Muscle layer of duodenum (tissue), 2 donors: Measurements from ENCODE around the gene NLK.
"Not testable (repeated sequence)": the region's sequence is repeated elsewhere in the genome, so short reads cannot be mapped to it uniquely, and the experiment has no call there.

Source experiments
- H3K27ac ChIP-seq: one replicate; pipeline ENCODE4 v1.7.0; 2013; ENCODE audit warnings: mild to moderate bottlenecking, low read length
- H3K27me3 ChIP-seq: one replicate; pipeline ENCODE4 v1.7.0; 2013; ENCODE audit warnings: low read depth, mild to moderate bottlenecking, control low read depth, low read length
- H3K36me3 ChIP-seq, 2 donors: one replicate each; pipeline ENCODE4 v1.7.0; 2013; ENCODE audit warnings: low read length in 2 of 2, control low read depth in 1 of 2, mild to moderate bottlenecking in 1 of 2; ENCODE audit not compliant: insufficient read depth in 2 of 2, control insufficient read depth in 1 of 2
- H3K4me1 ChIP-seq, 2 donors: one replicate each; pipeline ENCODE4 v1.7.0; 2013; ENCODE audit warnings: low read length in 2 of 2, mild to moderate bottlenecking in 2 of 2, control low read depth in 1 of 2, moderate library complexity in 1 of 2; ENCODE audit not compliant: insufficient read depth in 2 of 2, control insufficient read depth in 1 of 2
- H3K4me3 ChIP-seq, 2 donors: one replicate each; pipeline ENCODE4 v1.7.0; 2013; ENCODE audit warnings: low read length in 2 of 2, low read depth in 1 of 2, mild to moderate bottlenecking in 1 of 2
- H3K9me3 ChIP-seq, 2 donors: one replicate each; pipeline ENCODE4 v1.7.0; 2013; ENCODE audit warnings: low read length in 2 of 2, control low read depth in 1 of 2, mild to moderate bottlenecking in 1 of 2; ENCODE audit not compliant: control insufficient read depth in 1 of 2
- donor health status: healthy.

Gene NLK

DNA sequence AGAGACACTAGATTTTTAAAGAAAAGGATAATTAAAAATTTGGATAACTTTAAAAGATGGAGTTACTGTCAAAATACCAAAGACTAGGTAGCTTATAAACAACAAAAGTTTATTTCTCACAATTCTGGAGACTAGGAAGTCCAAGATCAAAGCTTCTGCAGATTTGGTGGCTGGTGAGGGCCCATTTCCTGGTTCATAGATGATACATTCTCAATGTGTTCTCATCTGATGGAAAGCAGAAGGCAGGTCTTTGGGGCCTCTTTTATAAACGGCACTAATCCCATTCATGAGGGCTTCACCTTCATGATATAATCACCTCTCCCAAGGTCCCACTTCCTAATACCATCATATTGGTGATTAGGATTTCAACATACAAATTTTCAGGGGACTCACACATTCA, 33.7 kb downstream of the NLK start:
- Histone ChIP-seq H3K4me3 (no peak overlapping the region), H3K4me1 (peaks cover 0 to 3% of the 10 kb centered on the region in 2 donors), H3K9me3 (peaks cover under 1 to 7% of the 10 kb centered on the region in 2 donors), H3K36me3 (peaks cover 0 to 5% of the 10 kb centered on the region in 2 donors), H3K27me3 (no peaks in the 10 kb centered on the region), H3K27ac (no peak overlapping the region)

DNA sequence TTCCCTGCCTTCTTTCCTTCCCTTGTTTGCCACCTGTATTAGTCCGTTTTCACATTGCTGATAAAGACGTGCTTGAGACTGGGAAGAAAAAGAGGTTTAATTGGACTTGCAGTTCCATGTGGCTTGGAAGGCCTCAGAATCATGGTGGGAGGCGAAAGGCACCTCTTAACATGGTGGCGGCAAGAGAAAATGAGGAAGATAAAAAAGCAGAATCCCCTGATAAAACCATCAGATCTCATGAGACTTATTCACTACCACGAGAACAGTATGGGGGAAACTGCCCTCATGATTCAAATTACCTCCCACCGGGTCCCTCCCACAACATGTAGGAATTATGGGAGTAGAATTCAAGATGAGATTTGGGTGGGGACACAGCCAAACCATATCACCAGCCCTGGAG, 34.7 kb downstream of the NLK start:
- H3K27ac ChIP-seq, H3K36me3 ChIP-seq, H3K4me1 ChIP-seq, H3K9me3 ChIP-seq, H3K27me3 ChIP-seq, H3K4me3 ChIP-seq: not testable (repeated sequence)

DNA sequence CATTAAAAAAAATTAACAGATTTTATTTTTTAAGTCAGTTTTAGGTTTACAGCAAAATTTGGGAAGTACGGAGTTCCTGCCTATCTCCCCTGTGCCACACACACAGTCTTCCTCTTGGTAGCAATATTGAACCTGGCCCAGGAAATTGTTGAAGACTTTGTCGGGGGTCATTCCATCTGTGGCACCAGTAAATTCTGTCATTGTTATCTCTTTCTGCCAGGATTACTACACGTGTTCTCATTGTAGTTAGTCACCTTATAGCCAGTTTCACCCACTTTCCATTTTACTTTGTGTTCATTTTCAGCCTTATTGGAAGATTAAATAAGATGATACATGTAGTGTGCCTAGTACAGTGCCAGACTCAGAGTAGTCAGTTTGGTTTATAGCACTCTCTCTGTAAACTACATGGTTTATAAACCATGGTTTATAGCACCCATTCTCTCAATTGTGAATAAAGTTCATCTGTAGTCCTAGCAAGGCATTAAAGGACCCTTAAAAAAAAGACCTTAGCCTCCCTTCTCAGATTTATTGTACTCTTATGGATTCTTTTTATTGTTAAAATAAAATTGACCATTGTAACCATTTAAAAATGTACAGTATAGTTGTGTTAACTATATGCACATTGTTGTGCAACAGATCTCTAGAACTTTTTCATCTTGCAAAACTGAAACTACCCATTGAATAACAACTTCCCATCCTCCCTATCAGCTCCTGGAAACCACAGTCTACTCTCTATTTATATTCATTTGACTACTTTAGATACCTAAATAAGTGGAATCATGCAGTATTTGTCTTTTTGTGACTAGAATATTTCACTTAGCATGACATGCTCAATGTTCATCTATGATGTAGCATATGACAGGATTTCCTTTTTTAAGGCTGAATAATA, 36.1 kb downstream of the NLK start:
- Histone ChIP-seq H3K4me1 (peaks cover 0 to 20% of the 10 kb centered on the region in 2 donors), H3K27me3 (no peaks in the 10 kb centered on the region), H3K27ac (no peak overlapping the region), H3K4me3 (no peak overlapping the region), H3K9me3 (no peaks in the 10 kb centered on the region), H3K36me3 (no peaks in the 10 kb centered on the region)

DNA sequence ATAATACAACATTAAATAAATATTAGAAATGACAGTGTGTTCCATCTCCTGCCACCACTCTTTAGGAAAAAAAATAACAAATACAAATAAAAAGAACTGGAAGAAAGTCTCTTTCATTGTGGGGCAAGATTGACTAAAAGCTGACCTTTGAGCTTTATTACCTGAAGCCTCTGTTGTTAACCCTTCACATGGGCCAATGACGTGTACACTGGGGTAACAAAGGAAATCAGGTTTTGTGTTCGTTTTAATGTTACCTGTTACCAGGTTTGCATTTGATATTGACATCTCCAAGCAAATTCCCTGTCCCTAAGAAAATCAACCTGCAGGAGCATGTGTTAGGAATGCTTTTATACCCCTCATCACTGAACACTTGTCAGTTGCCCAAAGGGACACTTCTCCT, 39.0 kb downstream of the NLK start:
- Histone ChIP-seq H3K27ac (no peak overlapping the region), H3K9me3 (no peaks in the 10 kb centered on the region), H3K27me3 (no peaks in the 10 kb centered on the region), H3K36me3 (no peaks in the 10 kb centered on the region), H3K4me1 (peaks cover 0 to 17% of the 10 kb centered on the region in 2 donors), H3K4me3 (no peak overlapping the region)

DNA sequence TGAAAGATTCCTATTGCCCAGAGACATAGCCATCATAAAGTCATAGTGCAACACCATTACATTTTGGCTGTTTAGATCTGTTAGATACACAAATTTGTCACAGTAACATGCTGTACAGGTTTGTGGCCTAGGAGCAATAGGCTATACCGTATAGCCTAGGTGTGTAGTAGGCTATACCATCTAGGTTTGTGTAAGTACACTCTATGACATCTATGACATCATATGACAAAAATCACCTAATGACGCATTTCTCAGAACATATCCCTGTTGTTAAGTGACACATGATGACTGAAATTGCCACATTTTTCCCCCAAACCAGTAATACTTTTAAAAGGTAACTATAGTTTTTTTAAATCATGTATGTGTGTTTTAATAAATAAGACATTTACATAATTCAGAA, 43.3 kb downstream of the NLK start:
- peaks cover 0 to 17% of the 10 kb centered on the region in 2 donors for H3K4me1 ChIP-seq
- H3K4me3 ChIP-seq, result no peak overlapping the region
- H3K27me3 ChIP-seq, result no peaks in the 10 kb centered on the region
- no peaks in the 10 kb centered on the region for H3K9me3 ChIP-seq
- no peak overlapping the region for H3K27ac ChIP-seq
- H3K36me3 ChIP-seq, result no peaks in the 10 kb centered on the region

DNA sequence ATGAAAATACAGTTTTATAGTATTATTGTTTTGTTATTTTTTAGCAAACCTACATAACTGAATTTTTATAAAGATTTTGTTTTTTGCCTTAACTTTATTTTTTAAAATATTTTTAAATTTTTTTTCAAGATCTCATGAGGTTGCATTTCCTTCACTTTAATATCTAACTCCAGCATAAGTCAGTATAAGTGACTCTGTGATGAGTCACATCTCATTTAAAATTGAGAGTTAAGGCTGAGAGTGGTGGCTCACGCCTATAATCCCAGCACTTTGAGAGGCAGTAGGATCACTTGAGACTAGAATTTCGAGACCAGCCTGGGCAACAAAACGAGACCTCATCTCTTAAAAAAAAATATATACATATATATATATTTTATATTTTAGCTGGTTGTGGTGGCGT, 44.0 kb downstream of the NLK start:
- peaks cover 0 to 17% of the 10 kb centered on the region in 2 donors for H3K4me1 ChIP-seq
- H3K4me3 ChIP-seq, result no peak overlapping the region
- H3K36me3 ChIP-seq, result no peaks in the 10 kb centered on the region
- no peak overlapping the region for H3K27ac ChIP-seq
- no peaks in the 10 kb centered on the region for H3K27me3 ChIP-seq
- no peaks in the 10 kb centered on the region for H3K9me3 ChIP-seq

DNA sequence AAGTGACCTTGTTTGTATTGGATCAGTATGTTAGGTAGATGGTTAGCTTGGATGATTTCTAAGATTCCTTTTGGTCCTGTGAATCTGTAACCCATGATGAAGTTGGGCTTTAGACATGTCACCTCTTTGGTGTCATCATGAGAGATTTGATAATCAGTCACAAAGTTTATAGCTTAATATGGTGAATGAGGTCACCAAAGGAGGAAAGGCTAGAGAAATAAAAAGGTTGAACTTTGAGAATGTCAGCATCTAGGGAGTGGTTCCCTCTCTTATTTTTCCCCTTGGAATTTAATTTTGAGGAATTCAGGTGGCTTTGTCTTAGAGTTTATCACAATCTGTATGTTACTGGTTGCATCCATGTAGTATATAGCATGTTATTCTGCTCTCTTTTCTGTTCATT, 45.3 kb downstream of the NLK start:
- Histone ChIP-seq H3K4me1 (peaks cover 0 to 6% of the 10 kb centered on the region in 2 donors), H3K9me3 (no peaks in the 10 kb centered on the region), H3K27ac (no peak overlapping the region), H3K4me3 (no peak overlapping the region), H3K36me3 (no peaks in the 10 kb centered on the region), H3K27me3 (no peaks in the 10 kb centered on the region)

DNA sequence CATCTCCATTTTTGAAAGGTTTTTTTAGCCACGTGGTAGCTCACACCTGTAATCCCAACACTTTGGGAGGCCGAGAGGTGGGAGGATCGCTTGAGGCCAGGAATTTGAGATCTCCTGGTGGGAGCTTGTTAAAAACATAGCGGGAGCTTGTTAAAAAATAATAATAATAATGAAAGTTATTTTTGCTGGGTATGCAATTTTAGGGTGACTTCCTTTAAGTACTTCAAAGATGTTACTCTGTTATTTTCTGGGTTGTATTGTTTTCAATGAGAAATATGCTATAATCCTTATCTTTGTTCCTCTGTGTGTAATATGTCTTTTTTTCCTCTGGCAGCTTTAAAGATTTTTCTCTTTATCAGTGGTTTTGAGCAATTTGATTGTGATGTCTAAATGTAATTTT, 48.1 kb downstream of the NLK start:
- Histone ChIP-seq H3K27me3 (no peaks in the 10 kb centered on the region), H3K9me3 (no peaks in the 10 kb centered on the region), H3K36me3 (no peaks in the 10 kb centered on the region), H3K4me3 (no peak overlapping the region), H3K27ac (no peak overlapping the region), H3K4me1 (no peaks in the 10 kb centered on the region)

DNA sequence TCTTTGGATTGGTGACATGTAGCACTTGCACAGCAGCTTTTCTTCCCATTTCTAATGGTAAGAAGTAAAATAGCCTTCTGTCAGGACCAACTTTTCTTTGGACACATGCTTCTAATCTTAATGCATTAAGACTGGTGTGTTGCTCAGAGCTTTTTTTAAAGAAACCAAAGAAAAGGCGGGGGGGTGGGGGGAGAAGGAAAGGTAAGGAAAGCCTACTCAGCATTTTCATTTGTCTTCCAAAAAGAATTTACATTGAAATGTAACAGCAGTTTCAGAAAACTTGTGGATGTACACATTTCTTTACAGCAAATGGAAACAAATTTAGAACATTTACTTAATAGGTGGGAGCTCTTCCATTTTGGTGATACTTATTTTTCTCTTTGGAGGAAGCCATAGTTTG, 49.6 kb downstream of the NLK start:
- no peaks in the 10 kb centered on the region for H3K36me3 ChIP-seq
- no peaks in the 10 kb centered on the region for H3K27me3 ChIP-seq
- H3K4me1 ChIP-seq, result no peaks in the 10 kb centered on the region
- H3K27ac ChIP-seq, result no peak overlapping the region
- H3K9me3 ChIP-seq, result no peaks in the 10 kb centered on the region
- no peak overlapping the region for H3K4me3 ChIP-seq

DNA sequence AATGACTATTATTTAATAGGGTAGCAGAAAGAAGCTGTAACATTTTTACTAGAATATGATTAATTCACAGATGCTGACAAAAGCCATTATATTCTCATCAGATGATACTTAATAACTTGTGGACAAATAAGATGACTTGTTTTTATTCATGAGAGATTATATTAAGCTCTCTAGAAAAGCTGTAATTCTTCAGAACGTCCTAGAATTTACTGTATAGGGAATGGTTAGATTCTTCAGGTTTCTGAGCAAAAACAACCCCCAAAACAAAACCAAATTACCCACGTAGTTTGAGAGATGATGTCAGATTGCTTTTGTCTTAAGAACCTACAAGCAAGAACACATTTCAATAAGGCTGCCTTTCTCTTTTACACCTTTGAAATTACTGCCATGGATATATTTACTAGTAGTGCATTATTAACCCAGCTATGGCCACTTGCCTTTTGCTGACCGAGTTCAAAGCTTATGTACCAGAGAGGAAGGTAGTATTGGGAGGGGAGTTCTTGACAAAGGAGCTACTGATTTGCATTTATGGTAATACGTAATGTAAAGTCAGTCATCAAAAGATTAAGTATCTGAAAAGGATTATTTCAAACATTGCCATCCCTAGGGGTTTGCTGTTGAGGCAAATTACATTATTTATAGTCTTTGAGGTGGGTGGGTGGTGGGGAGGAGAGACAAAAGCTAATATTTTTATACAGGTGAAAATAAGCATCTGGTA, 51.7 kb downstream of the NLK start:
- Histone ChIP-seq H3K4me3 (no peak overlapping the region), H3K36me3 (no peaks in the 10 kb centered on the region), H3K27ac (no peak overlapping the region), H3K27me3 (no peaks in the 10 kb centered on the region), H3K4me1 (no peaks in the 10 kb centered on the region), H3K9me3 (no peaks in the 10 kb centered on the region)

DNA sequence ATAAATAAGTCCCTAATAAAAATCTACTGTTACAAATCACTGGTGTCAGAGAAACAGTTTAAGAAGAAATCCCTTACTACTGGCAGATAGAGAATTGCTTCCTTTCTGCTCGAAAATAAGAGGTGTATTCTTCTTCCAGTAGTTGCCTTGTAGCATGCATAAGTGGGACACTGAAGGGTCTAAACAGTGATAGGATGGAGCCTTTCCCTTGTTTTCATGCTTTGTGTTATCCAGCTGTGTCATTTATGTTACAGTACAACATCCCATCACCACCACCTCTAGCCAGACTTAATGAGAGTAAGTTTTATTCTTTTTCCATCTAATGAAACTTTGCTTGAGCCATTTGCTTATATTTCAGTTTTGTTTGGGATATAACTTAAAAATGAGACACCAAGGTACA, 54.3 kb downstream of the NLK start:
- Histone ChIP-seq H3K9me3 (no peaks in the 10 kb centered on the region), H3K4me1 (no peaks in the 10 kb centered on the region), H3K27ac (no peak overlapping the region), H3K27me3 (no peaks in the 10 kb centered on the region), H3K4me3 (no peak overlapping the region), H3K36me3 (no peaks in the 10 kb centered on the region)
